Vagina (tissue), 2 donors: ENCODE data around the gene IKZF3. TPM values are rescaled to one million over a fixed set of nuclear protein-coding genes. Genes with fewer than 3 reads are reported as not detected.
"Not testable (repeated sequence)": the region's sequence is repeated elsewhere in the genome, so short reads cannot be mapped to it uniquely, and the experiment has no call there.

Source experiments
- DNase-seq, 2 donors: peaks; one replicate each; pipeline ENCODE4 v3.0.0-alpha.2; 2017; ENCODE audit errors: extremely low spot score in 2 of 2
- H3K27ac ChIP-seq: fragments of 200-600 bp; sonication (generic); one replicate; pipeline ENCODE4 v1.5.1; 2019
- H3K27me3 ChIP-seq: fragments of 200-600 bp; sonication (generic); one replicate; pipeline ENCODE4 v1.5.1; 2019
- H3K36me3 ChIP-seq, 2 donors: fragments of 200-600 bp; sonication (generic); one replicate each; pipeline ENCODE4 v1.5.1; 2017 to 2019
- H3K4me1 ChIP-seq: fragments of 200-600 bp; sonication (generic); one replicate; pipeline ENCODE4 v1.5.1; 2019
- H3K4me3 ChIP-seq, 2 donors: fragments of 200-600 bp; sonication (generic); 1 replicate in 1 of 2; 2 replicates in 1 of 2; pipeline ENCODE4 v1.5.1; 2016 to 2019
- H3K9me3 ChIP-seq: fragments of 200-600 bp; sonication (generic); one replicate; pipeline ENCODE4 v1.5.1; 2019
- POLR2A ChIP-seq, 2 donors: fragments of 450-650 bp; IDR thresholded peaks; one replicate each; pipeline ENCODE4 v1.6.1; 2017; ENCODE audit warnings: antibody characterized with exemption in 2 of 2, mild to moderate bottlenecking in 2 of 2, moderate library complexity in 2 of 2
- POLR2AphosphoS5 ChIP-seq, 2 donors: sonication (generic); formaldehyde crosslinking; IDR thresholded peaks; one replicate each; pipeline ENCODE4 v1.9.0; 2017; ENCODE audit warnings: antibody characterized with exemption in 2 of 2, mild to moderate bottlenecking in 2 of 2, low read depth in 1 of 2; ENCODE audit not compliant: insufficient read depth in 1 of 2
- intact Hi-C: fragments of 100-400 bp; cut with DNase I; formaldehyde crosslinking; loops from one replicate; pipeline ENCODE4 v1.15.1; 2023
- total RNA-seq: library from RNA; depleted of rRNA; stranded (reverse); fragments of >200 nt; gene quantifications from one replicate; pipeline ENCODE4 v1.2.3, GENCODE V29; 2016
- TF ChIP-seq, protein P1 (sequence below), 3 experiments: fragments of 450-650 bp in 2 of 3; fragments of 200-600 bp in 1 of 3; sonication (generic) in 1 of 3; IDR thresholded peaks; one replicate each; pipeline ENCODE4 v1.5.1; 2017 to 2019; ENCODE audit warnings: antibody characterized with exemption in 3 of 3, mild to moderate bottlenecking in 2 of 3, moderate library complexity in 2 of 3

IKZF3 gene
- total RNA-seq, 1 donor from 2014 or later, result 5.9 TPM

- Histone ChIP-seq H3K27ac (no peak overlapping the region), H3K4me3 (no peak overlapping the region), H3K4me1 (peaks cover 27% of the 10 kb centered on the region), H3K36me3 (no peaks in the 10 kb centered on the region), H3K9me3 (no peaks in the 10 kb centered on the region), H3K27me3 (no peaks in the 10 kb centered on the region)
- DNase-seq, result no peak
- intact Hi-C loops, result loop anchor here (5.0 kb wide), 1 partner anchor 129 kb away; no protein-coding TSS in a partner anchor
- no peak for TF ChIP-seq POLR2A (IDR thresholded peaks at IDR 0.05)
- TF ChIP-seq POLR2AphosphoS5 (IDR thresholded peaks at IDR 0.05; ENCODE audit: insufficient read depth in 1 of 2, low read depth in 1 of 2), result no peak
- TF ChIP-seq, protein P1, sequence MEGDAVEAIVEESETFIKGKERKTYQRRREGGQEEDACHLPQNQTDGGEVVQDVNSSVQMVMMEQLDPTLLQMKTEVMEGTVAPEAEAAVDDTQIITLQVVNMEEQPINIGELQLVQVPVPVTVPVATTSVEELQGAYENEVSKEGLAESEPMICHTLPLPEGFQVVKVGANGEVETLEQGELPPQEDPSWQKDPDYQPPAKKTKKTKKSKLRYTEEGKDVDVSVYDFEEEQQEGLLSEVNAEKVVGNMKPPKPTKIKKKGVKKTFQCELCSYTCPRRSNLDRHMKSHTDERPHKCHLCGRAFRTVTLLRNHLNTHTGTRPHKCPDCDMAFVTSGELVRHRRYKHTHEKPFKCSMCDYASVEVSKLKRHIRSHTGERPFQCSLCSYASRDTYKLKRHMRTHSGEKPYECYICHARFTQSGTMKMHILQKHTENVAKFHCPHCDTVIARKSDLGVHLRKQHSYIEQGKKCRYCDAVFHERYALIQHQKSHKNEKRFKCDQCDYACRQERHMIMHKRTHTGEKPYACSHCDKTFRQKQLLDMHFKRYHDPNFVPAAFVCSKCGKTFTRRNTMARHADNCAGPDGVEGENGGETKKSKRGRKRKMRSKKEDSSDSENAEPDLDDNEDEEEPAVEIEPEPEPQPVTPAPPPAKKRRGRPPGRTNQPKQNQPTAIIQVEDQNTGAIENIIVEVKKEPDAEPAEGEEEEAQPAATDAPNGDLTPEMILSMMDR (IDR thresholded peaks at IDR 0.05), result no peak
Measured at GRCh38 chr17:39751637-39752036, 112.5 kb downstream of the IKZF3 start.

- intact Hi-C loops, result loop anchor here (5.0 kb wide), 1 partner anchor 129 kb away; no protein-coding TSS in a partner anchor
- Histone ChIP-seq H3K4me3 (no peak overlapping the region), H3K36me3 (no peaks in the 10 kb centered on the region), H3K27ac (no peak overlapping the region), H3K27me3 (no peaks in the 10 kb centered on the region), H3K4me1 (peaks cover 27% of the 10 kb centered on the region), H3K9me3 (no peaks in the 10 kb centered on the region)
- DNase-seq, result no peak
- TF ChIP-seq POLR2A (IDR thresholded peaks at IDR 0.05) (no peak), POLR2AphosphoS5 (IDR thresholded peaks at IDR 0.05; ENCODE audit: insufficient read depth in 1 of 2, low read depth in 1 of 2) (no peak)
- TF ChIP-seq, protein P1 (IDR thresholded peaks at IDR 0.05), result no peak
Measured at GRCh38 chr17:39751016-39751543, 113.0 kb downstream of the IKZF3 start.

DNA sequence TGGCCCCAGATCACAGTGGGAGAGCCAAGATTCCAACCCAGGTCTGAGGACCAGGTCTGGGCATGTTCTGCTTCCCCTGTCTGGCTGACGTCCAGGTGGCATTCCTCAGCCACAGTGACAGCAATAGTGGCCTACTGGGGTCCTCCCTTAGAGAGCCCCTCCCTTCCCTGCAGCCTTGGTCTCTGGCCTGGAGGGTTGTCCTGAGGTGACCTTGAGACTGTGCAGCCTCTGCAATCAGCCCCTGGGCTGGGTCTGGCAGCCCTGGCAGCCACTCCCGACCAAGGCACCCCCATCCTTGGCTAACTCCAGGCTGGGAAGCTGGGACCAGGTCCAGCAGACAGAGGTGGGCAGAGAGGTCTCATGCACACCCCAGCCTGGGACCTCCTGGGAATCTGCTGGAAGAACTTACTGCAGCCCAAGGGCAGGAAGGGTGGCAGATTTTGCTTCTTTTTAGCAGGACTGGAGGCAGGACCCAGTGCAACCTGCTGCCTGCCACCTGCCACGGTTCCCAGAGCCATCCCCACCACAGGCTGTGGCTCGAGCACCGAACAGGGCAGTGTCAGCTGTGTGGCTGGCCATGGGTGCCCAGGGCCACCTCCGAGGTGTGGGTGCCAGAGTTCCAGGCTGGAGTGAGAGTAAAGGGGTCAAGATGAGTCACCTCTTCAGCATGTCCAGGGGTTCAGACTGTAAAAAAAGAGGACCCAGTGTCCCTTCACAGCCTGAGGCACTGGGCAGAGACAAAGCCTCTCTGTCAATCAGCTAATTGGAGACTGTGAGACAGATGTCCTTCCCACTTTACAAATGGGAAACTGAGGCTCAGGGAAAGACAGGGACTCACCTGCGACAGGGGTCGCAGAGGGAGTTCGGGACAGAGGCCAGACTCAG lies 113.7 kb downstream of the IKZF3 start:
- Histone ChIP-seq H3K36me3 (no peaks in the 10 kb centered on the region), H3K27me3 (no peaks in the 10 kb centered on the region), H3K9me3 (no peaks in the 10 kb centered on the region), H3K27ac (no peak overlapping the region), H3K4me1 (peaks cover 20% of the 10 kb centered on the region), H3K4me3 (no peak overlapping the region)
- DNase-seq, result no peak
- TF ChIP-seq POLR2AphosphoS5 (IDR thresholded peaks at IDR 0.05; ENCODE audit: insufficient read depth in 1 of 2, low read depth in 1 of 2), result no peak
- TF ChIP-seq, protein P1 (IDR thresholded peaks at IDR 0.05), result no peak
- intact Hi-C loops, result loop anchor here (5.0 kb wide), 1 partner anchor 128 kb away; no protein-coding TSS in a partner anchor

DNA sequence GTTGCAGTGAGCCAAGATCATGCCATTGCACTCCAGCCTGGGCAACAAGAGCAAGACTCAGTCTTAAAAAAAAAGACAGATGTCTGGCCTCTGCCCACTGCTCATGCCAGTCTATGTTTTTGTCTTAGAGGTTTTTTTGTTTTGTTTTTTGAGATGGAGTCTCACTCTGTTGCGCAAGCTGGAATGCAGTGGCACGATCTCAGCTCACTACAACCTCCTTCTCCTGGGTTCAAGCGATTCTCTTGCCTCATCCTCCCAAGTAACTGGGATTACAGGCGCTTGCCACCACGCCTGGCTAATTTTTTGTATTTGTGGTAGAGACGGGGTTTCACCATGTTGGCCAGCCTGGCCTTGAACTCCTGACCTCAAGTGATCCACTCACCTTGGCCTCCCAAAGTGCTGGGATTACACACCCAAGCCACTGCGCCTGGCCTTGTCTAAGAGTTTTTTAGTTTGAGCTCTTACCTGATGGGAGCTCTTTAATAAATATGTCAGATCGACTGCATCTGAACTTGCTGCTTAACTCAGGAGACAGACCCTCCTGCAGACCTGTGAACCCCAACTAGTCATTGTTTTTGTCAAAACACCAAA lies 115.6 kb downstream of the IKZF3 start:
- H3K27me3 ChIP-seq, H3K36me3 ChIP-seq, H3K27ac ChIP-seq, H3K4me3 ChIP-seq, H3K4me1 ChIP-seq, H3K9me3 ChIP-seq, DNase-seq, intact Hi-C loops: not testable (repeated sequence)

- H3K36me3 ChIP-seq, result peaks cover 0 to 5% of the 10 kb centered on the region in 2 donors
- DNase-seq, result no peak
- H3K4me1 ChIP-seq, result no peaks in the 10 kb centered on the region
- TF ChIP-seq POLR2A (IDR thresholded peaks at IDR 0.05) (no peak), POLR2AphosphoS5 (IDR thresholded peaks at IDR 0.05; ENCODE audit: insufficient read depth in 1 of 2, low read depth in 1 of 2) (no peak)
- TF ChIP-seq, protein P1 (IDR thresholded peaks at IDR 0.05), result no peak
- no peak overlapping the region for H3K27ac ChIP-seq
- intact Hi-C loops, result no loop called here
- no peak overlapping the region for H3K4me3 ChIP-seq
- no peaks in the 10 kb centered on the region for H3K9me3 ChIP-seq
- no peaks in the 10 kb centered on the region for H3K27me3 ChIP-seq
Measured at GRCh38 chr17:39747745-39748144, 116.4 kb downstream of the IKZF3 start.
